HG03060 (cell line): ENCODE measurements around the gene LHX2.

ENCODE experiments used
- ATAC-seq: cut with Tn5 transposase; IDR thresholded peaks from one replicate; pipeline ENCODE4 v1.9.1; 2021; ENCODE audit warnings: low read depth, moderate number of reproducible peaks; ENCODE audit not compliant: unreplicated experiment

Gene LHX2

GRCh38 chr9:123998970-123999621 is 12.5 kb upstream of the LHX2 start:
- ATAC-seq = no peak

DNA sequence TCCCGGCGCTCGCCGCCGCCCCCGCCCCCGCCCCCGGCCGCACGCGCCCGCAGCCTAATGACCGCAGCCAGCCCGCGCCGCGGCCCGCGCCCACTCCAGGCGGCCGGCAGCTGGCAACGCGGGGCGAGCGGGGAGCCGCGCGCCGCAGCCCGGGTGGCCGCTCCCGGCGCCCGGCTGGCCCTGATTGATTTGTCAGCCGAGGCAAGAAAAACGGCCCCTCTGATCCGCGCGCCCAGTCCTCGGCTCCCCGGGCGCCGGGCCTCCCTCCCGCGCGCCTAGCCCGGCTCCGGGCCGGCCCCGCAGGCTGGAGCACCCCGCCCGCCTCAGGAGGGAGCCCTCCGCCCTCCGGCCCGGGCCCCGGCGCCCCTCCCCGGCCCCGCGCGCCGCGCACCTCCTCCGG is 11.9 kb upstream of the LHX2 start:
- no peak for ATAC-seq

DNA sequence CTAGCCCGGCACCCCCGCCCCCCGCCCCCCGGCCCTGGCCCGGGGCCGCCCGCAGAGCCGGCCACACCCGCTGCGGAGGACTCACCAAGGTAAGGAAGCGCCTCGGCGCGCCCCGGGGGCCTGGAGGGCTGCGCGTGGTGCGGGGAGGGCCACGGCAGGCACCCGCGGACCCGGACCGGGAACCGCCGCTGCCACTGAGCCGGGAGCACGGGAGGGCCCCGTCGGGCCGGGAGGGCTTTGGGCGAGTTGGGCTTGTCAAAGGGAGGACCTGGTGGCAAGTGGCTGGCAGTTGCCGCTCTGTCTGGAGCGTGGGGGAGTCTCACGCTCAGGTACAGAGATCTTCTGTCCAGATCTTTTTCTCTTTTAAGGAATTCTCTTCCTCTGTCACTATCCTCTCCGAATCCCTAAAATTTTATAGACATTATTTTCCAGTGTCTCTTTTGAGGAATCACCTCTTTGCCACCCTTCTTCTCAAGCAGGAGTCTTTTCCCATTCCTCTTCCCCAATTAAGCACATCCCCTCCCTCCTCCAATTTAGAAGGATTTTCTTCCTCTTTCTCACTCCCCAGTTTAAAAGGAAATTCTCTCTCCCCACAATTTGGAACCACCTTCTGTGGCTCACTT is 11.3 kb upstream of the LHX2 start:
- no peak for ATAC-seq

- ATAC-seq = no peak
Measured at GRCh38 chr9:124000784-124001457, 10.6 kb upstream of the LHX2 start.

- no peak for ATAC-seq
Measured at GRCh38 chr9:124001458-124001799, 10.1 kb upstream of the LHX2 start.

DNA sequence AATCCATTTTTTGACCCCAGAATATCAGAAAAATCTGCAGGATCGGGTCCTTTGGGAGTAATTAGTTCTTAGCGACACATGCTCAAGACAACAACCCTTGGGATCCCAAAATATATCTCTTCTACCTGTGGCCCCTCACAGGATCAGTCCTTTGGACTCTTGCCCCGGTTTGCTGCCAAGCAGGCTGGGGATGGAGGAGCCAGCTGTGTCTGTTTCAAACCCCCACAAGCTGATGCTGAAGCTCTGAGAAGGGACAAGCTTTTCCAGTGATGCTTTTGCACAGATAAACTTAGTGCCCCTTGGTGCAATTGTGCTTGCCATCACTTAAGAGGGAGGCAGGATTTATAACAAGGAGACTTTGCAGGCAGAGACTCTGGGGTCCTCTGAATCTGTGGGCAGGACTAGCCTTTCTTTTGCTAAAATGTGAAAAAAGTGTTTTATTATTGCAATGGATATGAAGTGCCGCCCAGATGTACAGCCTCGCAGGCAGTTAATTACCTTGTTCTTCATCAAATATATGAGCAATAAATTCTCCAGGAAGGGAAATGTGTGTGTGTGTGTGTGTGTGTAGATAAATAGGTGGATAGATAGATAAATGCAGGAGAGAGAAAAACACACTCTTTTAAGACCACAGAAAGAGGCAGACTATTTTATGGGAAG is 9.6 kb upstream of the LHX2 start:
- no peak for ATAC-seq

DNA sequence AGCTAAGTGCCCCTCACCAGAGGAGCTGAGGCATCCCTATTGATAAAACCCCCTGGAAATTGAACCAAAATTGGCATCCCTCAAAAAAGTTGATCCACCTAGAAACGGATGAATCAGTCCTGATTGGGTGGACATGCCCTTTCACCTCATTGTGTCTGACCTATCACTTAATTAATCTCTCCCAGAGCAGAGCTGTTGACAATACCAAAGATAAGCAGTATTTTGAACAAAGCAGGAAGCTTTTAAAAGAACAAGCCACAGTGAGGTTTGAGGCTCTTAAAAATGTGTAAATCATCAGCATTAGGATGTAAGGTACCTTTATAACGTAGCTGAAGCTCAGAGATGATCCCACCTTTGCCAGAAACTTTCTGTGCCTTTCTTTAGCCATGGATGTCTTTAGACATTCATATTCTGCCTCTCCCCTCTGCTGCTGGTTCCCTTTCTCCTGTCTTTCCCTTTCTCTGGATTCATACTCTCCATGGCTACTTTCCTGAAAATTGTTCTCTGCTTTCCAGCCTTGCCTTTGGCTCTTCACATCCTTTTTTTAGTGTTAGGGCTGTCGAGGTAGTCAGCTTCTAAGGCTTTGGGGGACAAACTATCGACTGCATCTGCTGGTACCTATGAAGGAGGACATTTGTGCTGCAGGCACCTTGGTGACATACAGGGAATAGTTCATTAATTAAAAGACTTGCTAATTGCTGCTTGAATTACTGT is 7.8 kb upstream of the LHX2 start:
- no peak for ATAC-seq

- ATAC-seq = no peak
Measured at GRCh38 chr9:124004593-124004992, 7.0 kb upstream of the LHX2 start.

DNA sequence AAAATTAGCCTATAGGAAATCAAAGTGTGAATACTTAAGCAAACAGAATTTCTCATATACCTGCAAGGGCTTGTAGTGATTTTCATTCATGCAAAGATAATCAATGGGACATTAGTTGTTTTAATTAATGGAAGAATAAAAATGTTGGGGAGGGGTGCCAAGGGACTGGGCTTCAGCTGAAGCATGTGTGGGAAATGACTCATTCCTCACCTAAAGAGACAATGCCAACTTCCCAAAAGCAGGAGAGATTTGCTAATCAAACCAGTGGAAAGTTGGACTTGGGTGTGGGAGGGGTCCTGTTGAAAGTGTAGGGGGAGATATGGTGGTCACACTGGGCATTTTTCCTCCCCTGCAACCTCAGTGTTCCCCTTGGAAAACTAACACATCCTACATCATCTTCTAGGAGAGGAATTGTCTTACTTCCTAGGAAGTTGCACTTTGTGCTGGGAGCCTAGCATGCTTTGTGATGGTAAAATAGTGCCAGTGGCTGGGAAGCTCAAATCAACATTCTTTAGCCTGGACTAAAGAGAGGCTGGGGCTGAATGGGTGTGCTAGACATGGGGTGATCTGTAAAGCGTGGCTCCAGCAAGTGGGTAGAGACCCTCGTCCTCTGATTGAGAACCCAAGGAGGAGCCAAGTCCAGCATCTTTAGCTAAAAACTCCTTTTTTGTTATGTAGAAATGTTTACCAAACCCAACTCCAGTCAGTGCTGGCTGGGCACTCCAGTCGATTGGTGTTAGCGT is 6.4 kb upstream of the LHX2 start:
- no peak for ATAC-seq

DNA sequence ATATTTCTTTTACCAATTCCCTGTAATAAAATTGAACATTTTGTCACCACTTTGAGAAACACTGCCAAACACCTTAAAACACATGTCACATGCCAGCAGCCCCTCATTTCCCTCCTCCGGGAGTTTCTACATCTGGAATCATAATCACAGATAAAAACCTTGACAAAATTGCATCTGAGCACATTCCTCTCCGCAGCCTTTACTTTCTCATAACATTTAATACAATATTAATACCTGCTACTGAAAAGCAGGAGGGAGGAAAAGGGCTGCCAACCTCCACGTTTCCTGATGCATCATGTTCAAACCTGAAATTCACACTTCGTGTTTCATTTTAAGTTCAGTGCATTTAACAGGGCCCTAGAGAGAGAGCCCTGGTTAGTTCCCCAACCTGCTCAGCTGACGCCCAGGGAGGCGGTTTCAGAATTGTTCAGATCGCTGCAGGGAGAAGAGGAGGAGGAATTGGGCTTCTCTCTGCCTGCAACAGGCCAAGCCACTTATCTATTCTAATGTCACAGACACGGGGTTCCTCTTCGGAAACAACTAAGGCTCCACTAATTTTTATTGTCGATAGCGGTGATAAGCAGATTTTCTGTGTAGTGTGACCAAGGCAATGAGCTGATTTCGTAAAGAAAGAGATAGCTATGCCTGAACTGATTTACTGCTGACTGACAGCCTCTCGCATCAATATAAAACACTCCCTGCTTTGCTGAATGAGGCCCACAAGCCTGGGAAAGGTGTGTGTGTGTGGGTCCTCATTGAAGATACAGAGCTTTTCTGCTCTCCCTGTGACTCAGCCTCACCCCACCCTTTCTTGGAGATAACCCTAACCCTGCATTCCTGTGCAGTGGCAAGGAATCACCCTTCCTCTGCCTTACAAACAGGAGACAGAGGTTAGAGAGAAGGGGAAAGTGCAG is 4.9 kb upstream of the LHX2 start:
- ATAC-seq = peak; percentile 59

GRCh38 chr9:124007565-124008302 is 3.8 kb upstream of the LHX2 start:
- no peak for ATAC-seq

- ATAC-seq = no peak
Measured at GRCh38 chr9:124008303-124008693, 3.3 kb upstream of the LHX2 start.

- ATAC-seq = no peak
Measured at GRCh38 chr9:124008694-124009530, 2.7 kb upstream of the LHX2 start.

GRCh38 chr9:124009531-124010217 is 1.9 kb upstream of the LHX2 start:
- no peak for ATAC-seq

- no peak for ATAC-seq
Measured at GRCh38 chr9:124010303-124010664, 1.3 kb upstream of the LHX2 start.

GRCh38 chr9:124010665-124011321 is 775 bp upstream of the LHX2 start:
- ATAC-seq = no peak
